HG03442 (cell line): ENCODE measurements around the gene TUBAL3.

ENCODE experiments used
- ATAC-seq: cut with Tn5 transposase; IDR thresholded peaks from one replicate; pipeline ENCODE4 v1.9.1; 2021; ENCODE audit warnings: mild to moderate bottlenecking, moderate library complexity; ENCODE audit not compliant: unreplicated experiment

TUBAL3 gene

DNA sequence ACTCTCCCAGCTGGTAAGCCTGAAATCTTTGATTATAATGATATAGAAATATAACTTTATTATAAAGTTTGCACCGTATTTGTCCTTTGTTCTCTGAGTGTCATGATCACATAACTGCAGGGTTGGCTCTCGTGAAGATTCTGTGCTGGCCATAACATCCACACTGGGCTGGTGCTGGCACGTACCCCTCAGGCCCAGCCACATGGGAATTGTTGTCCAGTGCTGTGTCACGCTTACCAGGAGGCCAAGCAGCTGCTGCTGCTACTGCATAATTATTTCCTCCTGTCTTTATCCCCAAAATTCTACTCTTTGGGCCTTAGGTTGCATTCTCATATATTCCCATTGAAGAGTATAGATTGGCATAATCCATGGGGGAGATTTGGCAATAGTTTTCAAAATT is 60.6 kb downstream of the TUBAL3 start:
- no peak for ATAC-seq

- no peak for ATAC-seq
These were observed 61.1 kb downstream of the TUBAL3 start for GRCh38 chr10:5343561-5343960.
